NCI-H2196 (cell line): ENCODE data around the gene CNTFR.
"Not testable (repeated sequence)": the region's sequence is repeated elsewhere in the genome, so short reads cannot be mapped to it uniquely, and the experiment has no call there.

Experiments
- DNase-seq: peaks from one replicate; lab custom pipeline; 2025; ENCODE audit not compliant: unreplicated experiment; lab: John Stamatoyannopoulos, UW

CNTFR gene

GRCh38 chr9:34555500-34555899 is 34.0 kb downstream of the CNTFR start:
- DNase-seq: no peak

DNA sequence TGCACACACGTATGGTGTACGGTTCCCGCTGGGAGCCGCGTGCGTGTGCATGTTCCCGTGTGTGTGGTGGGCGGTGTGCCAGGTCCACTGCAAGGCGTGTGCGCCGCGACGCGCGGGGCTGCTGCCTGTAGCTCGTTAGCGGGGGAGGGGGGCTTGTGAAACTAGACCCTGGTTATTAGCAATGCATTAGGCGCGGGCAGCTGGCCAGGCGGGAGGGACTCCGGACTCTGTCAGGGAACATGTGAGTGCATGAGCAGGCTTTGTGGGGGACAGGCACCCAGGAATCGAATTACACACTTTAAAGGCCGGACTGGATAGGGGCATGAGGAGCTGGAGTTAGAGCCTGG is 34.5 kb downstream of the CNTFR start:
- no peak for DNase-seq

- peak; percentile 22 for DNase-seq
Measured at GRCh38 chr9:34554211-34555001, 35.1 kb downstream of the CNTFR start.

GRCh38 chr9:34553511-34554021 is 36.0 kb downstream of the CNTFR start:
- no peak for DNase-seq

DNA sequence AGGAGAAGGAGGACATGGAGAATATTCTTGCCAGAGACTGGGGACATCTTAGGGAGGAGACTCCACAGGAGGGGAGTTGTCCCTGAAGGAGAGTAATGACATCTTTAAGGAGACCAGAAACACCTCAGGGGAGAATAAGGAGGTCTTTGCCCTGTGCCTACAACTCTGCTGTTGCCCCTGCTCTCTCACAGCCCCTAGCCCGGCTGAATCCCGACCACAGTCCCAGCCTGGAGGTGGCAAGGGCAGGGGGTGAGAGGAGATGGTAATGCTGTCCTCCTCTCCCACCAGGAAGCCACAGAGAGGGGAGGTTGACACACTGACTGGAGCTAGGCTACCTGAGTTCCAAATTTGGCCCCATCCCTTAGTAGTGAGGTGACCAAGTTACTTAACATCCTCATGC is 36.5 kb downstream of the CNTFR start:
- DNase-seq: no peak

DNA sequence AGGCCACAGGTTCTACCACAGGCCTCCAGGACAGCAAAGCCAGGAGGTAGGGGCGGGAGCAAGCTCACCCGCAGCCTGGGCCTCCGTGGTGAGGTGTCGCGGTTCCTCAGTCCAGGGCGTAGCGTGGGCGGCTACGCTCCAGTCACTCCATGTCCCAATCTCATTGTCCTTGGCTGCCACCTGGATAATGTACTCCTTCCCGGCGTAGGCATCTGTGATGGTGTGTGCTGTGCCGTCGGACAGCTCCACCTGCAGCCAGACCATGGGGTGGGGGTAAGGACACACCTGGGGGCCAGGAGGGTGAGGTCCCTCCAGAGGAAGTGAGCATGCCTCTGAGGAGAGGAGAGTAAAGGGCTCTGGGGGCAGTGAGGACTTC is 36.9 kb downstream of the CNTFR start:
- no peak for DNase-seq

DNA sequence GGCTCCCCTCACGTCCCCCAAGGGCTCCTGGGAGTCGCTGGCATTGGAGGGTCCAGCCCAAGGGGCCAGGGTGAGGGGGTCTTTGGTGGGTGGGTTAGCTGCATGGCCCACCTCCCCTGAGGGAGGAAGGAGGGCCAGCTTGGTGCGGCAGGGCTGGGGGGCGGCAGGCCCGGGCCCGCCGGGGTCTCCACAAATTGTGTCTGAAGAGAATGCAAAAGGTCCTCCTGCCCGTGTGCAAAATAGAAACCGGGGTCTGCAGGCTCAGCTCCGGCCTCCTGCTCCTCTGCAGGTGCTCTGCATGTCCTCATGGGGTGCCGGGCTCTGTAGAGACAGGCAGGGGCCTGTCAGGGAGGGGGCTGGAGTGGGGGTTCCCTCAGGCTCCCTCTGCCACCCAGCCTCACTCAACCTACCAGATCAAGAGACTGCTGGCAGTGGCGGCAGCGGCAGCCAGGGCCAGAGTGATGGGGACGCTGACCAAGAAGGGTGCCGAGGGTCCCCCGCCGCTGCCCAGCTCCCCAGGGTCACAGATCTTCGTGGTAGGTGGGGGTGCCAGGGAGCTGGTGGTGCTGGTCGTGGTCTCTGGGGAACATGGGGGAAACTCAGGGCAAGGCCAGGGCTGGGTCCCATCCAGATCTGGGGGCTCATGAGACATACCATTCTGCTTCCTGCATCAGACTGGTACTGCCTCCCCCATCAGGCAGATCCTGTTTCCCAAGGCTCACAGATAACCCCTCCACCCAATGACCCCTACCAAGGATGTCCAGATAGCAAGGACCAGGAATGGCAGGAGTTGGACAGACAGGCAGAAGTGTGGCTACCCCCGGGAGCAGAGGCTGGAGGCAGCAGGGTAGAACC is 37.5 kb downstream of the CNTFR start:
- DNase-seq: no peak

GRCh38 chr9:34550681-34551270 is 38.7 kb downstream of the CNTFR start:
- no peak for DNase-seq

DNA sequence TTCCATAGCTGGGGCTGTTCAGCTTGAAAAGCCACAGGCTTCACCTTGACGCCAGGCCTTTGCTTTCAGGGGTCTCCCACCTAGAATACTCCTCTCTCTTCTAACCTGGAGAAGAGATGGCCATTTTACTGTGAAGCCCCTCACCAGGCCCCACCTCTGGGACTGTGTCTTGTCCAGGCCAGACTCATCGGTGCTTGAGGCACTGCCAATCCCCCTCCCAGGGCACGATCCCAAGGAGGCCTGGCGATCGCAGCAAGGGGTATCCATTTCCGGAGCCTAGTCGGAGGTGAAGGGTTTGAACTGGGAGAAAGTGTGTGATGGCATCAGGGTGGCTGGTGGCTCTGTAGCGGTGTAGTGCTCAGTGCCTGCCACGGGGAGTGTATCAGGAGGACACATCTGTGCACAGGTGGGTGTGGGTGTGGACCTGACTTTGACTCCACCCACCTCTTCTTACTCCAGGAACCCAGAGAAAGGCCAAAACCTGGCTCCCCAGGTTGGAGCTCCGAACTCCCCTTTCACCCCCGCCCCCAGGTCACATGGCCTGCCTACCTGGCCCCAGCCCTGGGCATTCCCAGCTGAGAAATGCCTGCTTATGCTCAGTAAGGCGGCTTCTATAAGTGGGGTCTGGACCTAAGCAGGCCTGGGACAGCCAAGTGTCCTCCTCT is 39.4 kb downstream of the CNTFR start:
- no peak for DNase-seq

- no peak for DNase-seq
Measured at GRCh38 chr9:34549407-34549732, 40.2 kb downstream of the CNTFR start.

DNA sequence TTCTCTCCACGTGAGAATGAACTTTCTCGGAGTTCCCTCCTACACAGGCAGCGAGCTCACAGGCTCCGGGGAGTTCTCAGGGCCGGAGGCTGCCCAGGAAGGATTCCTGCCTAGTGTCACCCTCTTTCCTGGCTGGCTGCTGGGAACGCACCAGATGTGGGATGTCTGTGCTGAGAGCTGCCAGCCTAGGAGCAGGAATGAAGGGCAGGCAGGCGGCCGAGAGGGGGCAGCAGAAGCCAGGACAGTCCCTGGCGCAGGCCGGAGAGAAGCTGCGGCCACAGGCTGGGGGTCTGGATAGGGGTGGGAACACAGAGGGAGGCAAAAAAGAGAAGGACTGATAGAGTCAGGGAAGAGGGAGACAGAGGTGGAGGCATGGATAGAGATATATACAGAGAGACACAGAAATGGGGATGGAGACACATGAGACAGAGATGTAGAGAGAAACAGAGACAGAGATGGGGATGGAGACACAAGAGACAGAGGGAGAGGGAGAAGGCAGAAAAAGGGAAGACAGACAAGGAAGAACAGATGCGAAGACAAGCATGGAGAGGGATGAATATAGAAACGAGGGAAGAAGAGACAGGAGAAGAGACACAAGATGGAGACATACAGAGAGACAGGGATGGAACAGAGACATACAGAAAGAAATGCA is 41.4 kb downstream of the CNTFR start:
- DNase-seq: peak; percentile 22

- DNase-seq: peak; percentile 61
Measured at GRCh38 chr9:34546834-34547827, 42.4 kb downstream of the CNTFR start.

DNA sequence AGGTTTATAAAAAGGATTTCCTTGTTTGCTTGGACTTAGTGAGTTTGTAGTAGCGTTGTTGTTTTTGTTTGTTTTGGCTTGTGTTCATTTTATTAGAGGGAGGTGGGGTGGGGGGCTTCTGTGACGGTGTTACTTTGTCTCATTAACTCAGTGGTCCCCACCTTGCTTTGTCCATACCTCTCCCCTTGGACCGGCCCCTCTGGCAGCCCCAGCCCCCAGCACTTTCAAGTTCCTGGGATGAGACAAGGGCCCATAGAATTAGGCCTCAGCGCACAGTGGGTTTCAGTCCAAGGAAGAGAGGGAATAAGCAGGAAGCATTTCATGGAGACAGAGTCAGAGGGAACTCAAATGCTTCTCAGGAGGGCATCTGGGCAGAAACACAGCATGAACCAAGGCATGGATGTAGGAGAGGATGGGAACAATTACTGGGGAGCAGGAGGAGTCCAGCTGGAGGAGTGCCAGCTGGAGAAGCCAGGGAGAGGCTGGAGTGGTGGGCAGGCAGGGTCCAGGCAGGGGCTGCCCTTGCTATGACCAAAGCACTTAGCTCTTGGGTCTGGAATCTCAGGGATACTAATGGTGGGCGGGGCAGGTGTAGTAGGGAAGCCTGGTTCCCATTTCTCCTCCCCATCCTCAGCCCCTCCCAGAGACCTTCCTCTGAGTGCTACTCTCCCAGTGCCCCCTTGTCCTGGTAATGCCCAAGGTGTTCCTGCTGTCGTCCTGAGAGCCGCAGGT is 43.3 kb downstream of the CNTFR start:
- DNase-seq: no peak

DNA sequence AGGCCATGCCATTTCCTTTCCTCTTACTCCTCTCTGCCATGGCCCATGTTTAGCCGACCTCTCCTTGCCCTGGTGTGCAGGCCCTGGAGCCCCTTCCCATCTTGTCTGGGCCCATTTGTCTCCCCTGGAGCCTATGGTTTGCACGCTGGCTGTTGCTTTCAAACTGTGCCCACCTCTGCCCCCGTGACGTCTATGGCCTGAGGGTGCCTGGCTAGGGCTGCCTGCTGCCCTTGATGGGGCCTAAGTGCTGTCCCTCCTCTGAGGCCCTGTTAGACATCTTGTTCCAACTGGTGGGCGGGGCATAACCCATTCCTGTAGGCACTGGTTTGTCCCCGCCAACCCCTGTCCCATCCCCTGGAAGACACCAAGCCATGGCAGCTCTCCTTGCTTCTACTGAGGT is 44.0 kb downstream of the CNTFR start:
- DNase-seq: no peak

DNA sequence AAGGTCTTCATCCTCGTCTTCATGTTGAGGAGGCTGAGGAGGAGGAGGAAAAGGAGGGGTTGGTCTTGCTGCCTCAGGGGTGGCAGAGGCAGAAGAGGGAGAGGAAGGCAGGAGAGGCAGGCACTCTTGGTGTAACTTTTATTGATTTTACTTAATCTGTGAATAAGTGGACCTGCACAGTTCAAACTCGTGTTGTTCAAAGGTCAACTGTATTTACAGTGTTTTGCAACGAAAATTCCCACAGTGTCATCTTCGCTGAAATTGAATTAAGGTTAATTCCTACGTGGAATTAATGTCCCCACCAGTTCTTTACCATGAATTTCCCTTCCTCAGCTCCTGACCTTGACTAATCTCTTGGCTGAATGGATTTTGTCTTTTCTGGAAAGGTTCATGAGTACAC is 45.5 kb downstream of the CNTFR start:
- DNase-seq: no peak

- no peak for DNase-seq
Measured at GRCh38 chr9:34541540-34541939, 48.0 kb downstream of the CNTFR start.

DNA sequence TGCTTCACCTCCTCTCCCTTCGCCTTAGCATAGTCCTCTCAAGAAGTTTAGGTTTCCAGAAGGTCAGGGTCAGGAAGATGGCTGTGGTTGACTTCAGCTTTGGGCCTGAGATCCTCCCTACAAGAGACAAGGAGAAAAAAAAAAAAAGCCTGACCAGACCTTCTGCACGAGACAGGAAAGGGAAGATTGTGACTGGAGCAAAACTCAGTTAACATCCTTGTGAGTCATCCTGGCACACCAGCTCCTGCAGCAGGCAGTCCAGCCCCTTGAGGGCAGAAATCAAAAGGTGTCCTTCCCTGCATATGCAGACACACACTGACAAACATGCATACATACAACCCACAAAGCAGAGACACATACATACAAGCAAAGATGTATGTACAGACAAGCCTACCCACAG is 48.7 kb downstream of the CNTFR start:
- DNase-seq: no peak

GRCh38 chr9:34536685-34537084 is 52.8 kb downstream of the CNTFR start:
- no peak for DNase-seq

GRCh38 chr9:34532041-34532440 is 57.5 kb downstream of the CNTFR start:
- DNase-seq: not testable (repeated sequence)
